ENCODE results near the gene MINDY4. TPM values are rescaled to one million over a fixed set of nuclear protein-coding genes. Genes with fewer than 3 reads are reported as not detected.

The MINDY4 gene
- total and polyA plus RNA-seq, 2 of the 13 experiments (the other 11 are each of a cell fraction or from before 2014, with no cell fraction given) = not detected

- no peak for TF ChIP-seq TARDBP (CRISPR knock-in tag; IDR thresholded peaks at IDR 0.05)
- TF ChIP-seq PHF21A (CRISPR knock-in tag; IDR thresholded peaks at IDR 0.05) = no peak
- TF ChIP-seq KDM6A (CRISPR knock-in tag; IDR thresholded peaks at IDR 0.05; ENCODE audit: low read depth) = no peak
- Histone ChIP-seq H3K4me3 (replicated peaks in 1 of 3; ENCODE audit: insufficient read depth in 1 of 3, low read depth in 2 of 3, low read length in 3 of 3) (no peak overlapping the region), H2AFZ (ENCODE audit: low read length) (no peak overlapping the region), H3K9ac (ENCODE audit: insufficient read depth, low read depth, low read length) (no peak overlapping the region), H4K20me1 (ENCODE audit: insufficient read depth, low read length) (no peaks in the 10 kb centered on the region; the same call in 1 of the 2 replicates), H3K79me2 (ENCODE audit: insufficient read depth, low read length) (no peaks in the 10 kb centered on the region), H3K27ac (ENCODE audit: extremely low read length, insufficient read depth, low read length) (no peak overlapping the region), H3K4me1 (ENCODE audit: insufficient read depth, low read length) (no peaks in the 10 kb centered on the region), H3K27me3 (ENCODE audit: control insufficient read depth in 1 of 2, insufficient read depth in 2 of 2, low read length in 2 of 2) (peaks cover 4 to 13% of the 10 kb centered on the region in 2 experiments; a peak in 1 of 5 replicates), H3K9me3 (ENCODE audit: low read length) (no peaks in the 10 kb centered on the region), H3K36me3 (replicated peaks in 1 of 2; ENCODE audit: control insufficient read depth in 1 of 2, insufficient read depth in 2 of 2, low read length in 2 of 2) (no peaks in the 10 kb centered on the region), H3K4me2 (ENCODE audit: low read depth, low read length) (no peak overlapping the region)
- CTCF ChIA-PET (ENCODE audit: low intra/inter-chr PET ratio, low total read pairs) = no interaction called here
- POLR2A ChIA-PET = no interaction called here
- FAIRE-seq = no peak
- intact Hi-C loops (cut with micrococcal nuclease; ENCODE audit: unreplicated experiment) = no loop called here
- in situ Hi-C loops (cut with HindIII; ENCODE audit: extremely low pct_ligation_motif_present, low pct_unique_long_range_greater_than_20kb) = no loop called here
- ATAC-seq = no peak
- WGBS (ENCODE audit: low lambda C conversion rate) = 36% methylated on average over 5 of the region's 8 CpGs
- BruUV-seq (replicated peaks) = no TSS peak
- no peak for DNase-seq (ENCODE audit: low spot score)
Measured at GRCh38 chr7:30842542-30843451, 71.6 kb downstream of the MINDY4 start.

GRCh38 chr7:30843741-30844482 is 72.7 kb downstream of the MINDY4 start:
- H3K36me3 ChIP-seq (replicated peaks in 1 of 2; ENCODE audit: control insufficient read depth in 1 of 2, insufficient read depth in 2 of 2, low read length in 2 of 2) = no peaks in the 10 kb centered on the region
- in situ Hi-C loops (cut with HindIII; ENCODE audit: extremely low pct_ligation_motif_present, low pct_unique_long_range_greater_than_20kb) (no loop called here), intact Hi-C loops (cut with micrococcal nuclease; ENCODE audit: unreplicated experiment) (no loop called here)
- ATAC-seq (no peak; the same call in 2 of the 3 replicates), DNase-seq (ENCODE audit: low spot score) (no peak), FAIRE-seq (no peak)
- WGBS (ENCODE audit: low lambda C conversion rate) = 15% methylated on average over 6 of the region's 11 CpGs
- ChIA-PET POLR2A (no interaction called here), CTCF (ENCODE audit: low intra/inter-chr PET ratio, low total read pairs) (no interaction called here)
- no peaks in the 10 kb centered on the region for H3K4me1 ChIP-seq (ENCODE audit: insufficient read depth, low read length)
- H3K27ac ChIP-seq (ENCODE audit: extremely low read length, insufficient read depth, low read length) = no peak overlapping the region
- no peak overlapping the region for H3K4me2 ChIP-seq (ENCODE audit: low read depth, low read length)
- no peak overlapping the region for H2AFZ ChIP-seq (ENCODE audit: low read length)
- no peak overlapping the region for H3K9ac ChIP-seq (ENCODE audit: insufficient read depth, low read depth, low read length)
- H3K4me3 ChIP-seq (replicated peaks in 1 of 3; ENCODE audit: insufficient read depth in 1 of 3, low read depth in 2 of 3, low read length in 3 of 3) = no peak overlapping the region
- H3K9me3 ChIP-seq (ENCODE audit: low read length) = no peaks in the 10 kb centered on the region
- no TSS peak for BruUV-seq (replicated peaks)
- no peaks in the 10 kb centered on the region; the same call in 1 of the 2 replicates for H4K20me1 ChIP-seq (ENCODE audit: insufficient read depth, low read length)
- TF ChIP-seq ZFP82 (CRISPR knock-in tag; IDR thresholded peaks at IDR 0.05; ENCODE audit: borderline replicate concordance) (no peak), NONO (IDR thresholded peaks at IDR 0.05) (no peak), NONO (CRISPR knock-in tag; conservative IDR thresholded peaks at IDR 0.05) (no peak), ZNF720 (CRISPR knock-in tag; IDR thresholded peaks at IDR 0.05) (no peak), ZNF766 (CRISPR knock-in tag; IDR thresholded peaks at IDR 0.05; ENCODE audit: borderline replicate concordance) (no peak), KAT7 (CRISPR knock-in tag; IDR thresholded peaks at IDR 0.05; ENCODE audit: borderline replicate concordance) (no peak), RXRA (CRISPR knock-in tag; IDR thresholded peaks at IDR 0.05) (no peak), NBN (conservative IDR thresholded peaks at IDR 0.05) (no peak), POLR2A (IDR thresholded peaks at IDR 0.05; ENCODE audit: insufficient read depth in 1 of 2, low read depth in 2 of 2, low read length in 2 of 2) (no peak)
- H3K27me3 ChIP-seq (ENCODE audit: control insufficient read depth in 1 of 2, insufficient read depth in 2 of 2, low read length in 2 of 2) = peaks cover 4 to 13% of the 10 kb centered on the region in 2 experiments; a peak in 1 of 5 replicates
- H3K79me2 ChIP-seq (ENCODE audit: insufficient read depth, low read length) = no peaks in the 10 kb centered on the region

Data from HepG2 (cell line).